SW 1271 (cell line): ENCODE data around the gene GPR42.
"Not testable (repeated sequence)": the region's sequence is repeated elsewhere in the genome, so short reads cannot be mapped to it uniquely, and the experiment has no call there.

Experiments
- DNase-seq, 2 experiments: peaks; one replicate each; lab custom pipeline; 2025; lab: John Stamatoyannopoulos, UW

The GPR42 gene

DNA sequence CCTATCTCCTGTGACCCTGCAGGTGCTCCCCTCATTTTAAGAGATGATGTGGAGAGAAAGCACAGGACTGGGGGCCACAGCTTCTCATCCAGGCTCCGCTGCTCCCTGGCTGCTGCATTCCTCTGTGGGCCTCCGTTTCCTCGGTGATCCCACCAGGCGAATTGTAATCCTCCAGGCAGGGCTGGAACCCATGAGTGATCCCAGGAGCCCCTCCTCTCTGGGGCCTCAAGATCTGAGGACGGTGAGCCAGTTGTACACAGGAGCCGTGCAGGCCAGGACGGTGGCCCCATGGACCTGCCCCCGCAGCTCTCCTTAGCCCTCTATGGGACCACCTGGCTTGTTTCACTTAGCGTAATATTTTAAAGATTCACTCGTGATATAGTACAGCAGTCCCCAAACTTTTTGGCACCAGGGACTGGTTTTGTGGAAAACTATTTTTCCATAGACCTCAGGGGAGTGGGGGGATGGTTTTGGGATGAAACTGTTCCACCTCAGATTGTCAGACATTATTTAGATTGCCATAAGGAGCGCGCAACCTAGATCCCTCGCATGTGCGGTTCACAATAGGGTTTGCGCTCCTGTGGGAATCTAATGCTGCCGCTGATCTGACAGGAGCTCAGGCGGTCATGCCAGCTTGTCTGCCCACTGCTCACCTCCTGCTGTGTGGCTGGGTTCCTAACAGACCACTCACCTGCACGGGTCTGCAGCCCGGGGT, 7.0 kb upstream of the GPR42 start:
- no peak for DNase-seq

DNA sequence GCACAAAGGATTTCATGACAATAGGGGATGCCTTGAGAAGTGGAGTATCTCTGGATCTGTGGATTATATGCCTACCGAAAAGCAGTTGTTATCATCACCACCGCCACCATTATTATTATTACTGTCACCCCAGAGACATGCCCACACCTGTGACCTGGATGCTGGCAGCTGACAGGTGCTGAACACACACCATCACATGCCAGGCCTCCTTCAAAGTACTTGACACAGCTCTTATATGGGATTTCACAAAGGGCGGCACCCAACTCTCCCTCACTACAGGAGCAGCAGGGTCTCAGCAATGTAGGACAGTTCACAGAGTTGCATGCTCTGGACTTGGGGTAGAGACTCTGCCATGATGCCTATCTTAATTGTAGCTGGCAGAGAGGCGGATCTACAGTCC, 5.6 kb upstream of the GPR42 start:
- no peak for DNase-seq

DNA sequence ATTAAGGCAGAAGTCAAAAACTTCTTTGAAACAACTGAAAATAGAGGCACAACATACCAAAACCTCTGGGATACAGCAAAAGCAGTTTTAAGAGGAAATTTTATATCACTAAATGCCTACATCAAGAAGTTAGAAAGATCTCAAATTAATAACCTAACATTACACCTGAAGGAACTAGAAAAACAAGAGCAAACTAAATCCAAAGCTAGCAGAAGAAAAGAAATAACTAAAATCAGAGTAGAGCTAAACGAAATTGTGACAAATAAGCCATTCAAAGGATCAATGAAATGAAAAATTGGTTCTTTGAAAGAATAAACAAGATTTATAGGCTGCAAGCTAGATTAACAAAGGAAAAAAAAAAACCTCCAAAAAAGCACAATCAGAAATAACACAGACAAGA, 2.5 kb upstream of the GPR42 start:
- DNase-seq = no peak

DNA sequence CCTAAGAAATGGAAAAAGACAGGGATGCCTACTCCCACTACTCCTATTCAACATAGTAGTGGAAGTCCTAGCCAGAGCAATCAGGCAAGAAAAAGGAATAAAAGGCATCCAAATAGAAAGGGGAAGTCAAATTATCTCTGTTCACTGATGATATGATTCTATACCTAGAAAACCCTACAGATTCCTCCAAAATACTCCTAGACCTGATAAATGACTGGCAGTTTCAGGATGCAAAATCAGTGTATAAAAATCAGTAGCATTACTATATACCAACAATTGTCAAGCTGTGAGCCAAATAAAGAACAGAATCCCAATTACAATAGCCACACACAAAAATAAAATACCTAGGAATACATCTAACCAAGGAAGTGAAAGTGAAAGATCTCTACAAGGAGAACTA, 1.3 kb upstream of the GPR42 start:
- DNase-seq = no peak

DNA sequence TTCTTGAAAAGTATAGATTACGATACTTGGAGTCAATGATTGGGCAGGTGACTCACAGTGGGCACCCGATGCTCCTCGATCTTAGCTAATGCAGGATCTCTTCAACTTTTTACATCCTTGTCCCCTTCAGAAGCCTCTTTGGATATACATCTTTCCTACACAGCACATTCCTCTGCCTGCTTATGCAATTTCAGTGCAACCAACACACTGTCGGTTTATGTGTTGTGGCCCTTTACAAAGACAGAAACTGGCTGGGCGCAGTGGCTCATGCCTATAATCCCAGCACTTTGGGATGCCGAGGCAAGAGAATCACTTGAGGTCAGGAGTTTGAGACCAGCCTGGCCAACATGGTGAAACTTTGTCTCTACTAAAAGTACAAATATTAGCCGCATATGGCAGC, 2.6 kb downstream of the GPR42 start:
- no peak for DNase-seq

DNA sequence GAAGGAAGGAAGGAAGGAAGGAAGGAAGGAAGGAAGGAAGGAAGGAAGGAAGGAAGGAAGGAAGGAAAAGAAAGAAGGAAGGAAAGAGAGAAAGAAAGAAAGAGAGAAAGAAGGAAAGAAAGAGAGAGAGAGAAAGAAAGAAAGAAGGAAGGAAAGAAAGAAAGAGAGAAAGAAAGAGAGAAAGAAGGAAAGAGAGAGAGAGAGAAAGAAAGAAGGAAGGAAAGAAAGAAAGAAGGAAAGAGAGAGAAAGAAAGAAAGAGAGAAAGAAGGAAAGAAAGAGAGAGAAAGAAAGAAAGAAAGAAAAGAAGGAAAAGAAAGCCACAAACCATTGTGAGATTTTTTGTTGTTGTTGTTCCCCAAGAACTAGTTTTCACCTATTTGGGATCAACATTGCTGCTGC, 3.2 kb downstream of the GPR42 start:
- not testable (repeated sequence) for DNase-seq

DNA sequence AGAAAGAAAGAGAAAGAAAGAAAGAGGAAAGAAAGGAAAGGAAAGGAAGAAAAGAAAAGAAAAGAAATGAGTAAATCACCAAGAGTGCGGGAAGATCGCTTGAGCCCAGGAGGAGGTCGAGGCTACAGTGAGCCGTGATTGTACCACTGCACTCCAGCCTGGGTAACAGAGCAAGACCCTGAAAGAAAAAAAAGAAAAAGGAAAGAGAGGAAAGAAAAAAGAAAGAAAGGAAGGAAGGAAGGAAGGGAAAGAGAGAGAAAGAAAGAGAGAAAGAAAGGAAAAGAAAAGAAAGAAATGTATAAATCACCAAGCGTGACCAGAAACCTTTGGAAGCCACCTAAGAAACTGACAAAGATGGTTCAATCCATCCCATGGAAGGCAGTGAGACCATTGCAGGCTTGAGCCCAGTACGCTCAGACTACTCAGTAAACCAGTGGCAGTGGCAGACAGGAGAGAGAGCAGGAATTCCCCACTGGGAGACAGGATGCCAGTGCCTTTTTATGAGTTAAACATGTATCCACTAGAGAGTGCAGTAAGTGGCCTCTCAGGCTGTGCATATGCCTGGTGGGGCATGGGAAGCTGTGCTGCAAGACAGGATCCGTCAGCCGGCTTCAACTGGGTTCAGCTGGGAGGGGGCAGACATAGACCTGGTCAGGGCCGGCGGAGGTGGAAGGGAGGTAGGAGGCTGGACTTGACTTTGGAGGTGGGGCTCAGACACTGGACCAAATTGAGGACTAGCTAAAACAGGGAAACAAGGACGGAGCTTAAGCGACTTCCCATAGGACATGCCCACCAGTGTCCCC, 4.8 kb downstream of the GPR42 start:
- DNase-seq = no peak

DNA sequence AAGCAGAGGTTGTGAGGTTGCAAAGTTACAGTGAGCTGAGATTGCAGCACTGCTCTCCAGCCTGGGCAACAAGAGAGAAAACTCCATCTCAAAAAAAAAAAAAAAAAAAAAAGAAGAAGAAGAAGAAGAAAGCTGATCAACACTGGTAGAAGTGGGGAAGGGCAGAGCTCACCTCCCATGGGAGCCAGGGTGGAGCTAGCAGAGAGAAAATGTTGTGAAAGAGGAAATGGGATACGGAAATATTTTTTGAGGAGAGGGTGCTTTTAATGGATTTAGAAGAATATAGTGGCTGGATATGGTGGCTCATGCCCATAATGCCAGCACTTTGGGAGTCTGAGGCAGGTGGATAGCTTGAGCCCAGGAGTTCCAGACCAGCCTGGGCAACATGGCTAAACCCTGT, 6.8 kb downstream of the GPR42 start:
- no peak for DNase-seq

DNA sequence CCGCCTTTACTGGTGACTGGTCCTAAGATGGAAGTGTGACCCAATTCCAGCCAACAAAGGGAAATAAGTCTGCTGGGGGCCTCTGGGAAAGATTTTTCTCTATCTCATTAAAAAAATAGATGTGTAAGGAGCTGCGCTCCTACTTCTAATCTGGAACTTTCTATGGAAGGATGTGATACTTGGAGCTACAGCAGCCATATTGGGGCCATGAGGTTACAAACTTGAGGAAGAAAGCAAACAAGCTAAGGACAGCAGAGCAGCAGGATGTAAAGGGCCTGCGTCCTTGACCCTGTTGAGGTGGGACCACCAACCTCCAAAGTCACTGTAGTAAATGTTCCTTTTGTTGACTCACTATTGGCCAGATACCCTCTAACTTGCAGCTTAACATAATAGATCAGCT, 7.5 kb downstream of the GPR42 start:
- no peak for DNase-seq

DNA sequence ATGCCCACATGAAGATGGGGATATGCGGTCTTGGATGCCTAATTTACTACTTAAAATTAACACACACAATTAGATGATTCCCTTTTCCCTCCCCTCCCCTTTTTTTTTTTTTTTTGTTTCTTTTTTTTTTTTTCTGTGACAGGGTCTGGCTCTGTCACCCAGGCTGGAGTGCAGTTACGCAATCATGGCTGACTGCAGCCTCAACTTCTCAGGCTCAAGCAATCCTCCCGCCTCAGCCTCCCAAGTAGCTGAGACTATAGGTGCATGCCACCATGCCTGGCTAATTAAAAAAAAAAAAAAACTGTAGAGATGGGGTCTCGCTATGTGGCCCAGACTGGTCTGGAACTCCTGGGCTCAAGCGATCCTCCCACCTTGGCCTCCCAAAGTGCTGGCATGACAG, 8.7 kb downstream of the GPR42 start:
- not testable (repeated sequence) for DNase-seq

DNA sequence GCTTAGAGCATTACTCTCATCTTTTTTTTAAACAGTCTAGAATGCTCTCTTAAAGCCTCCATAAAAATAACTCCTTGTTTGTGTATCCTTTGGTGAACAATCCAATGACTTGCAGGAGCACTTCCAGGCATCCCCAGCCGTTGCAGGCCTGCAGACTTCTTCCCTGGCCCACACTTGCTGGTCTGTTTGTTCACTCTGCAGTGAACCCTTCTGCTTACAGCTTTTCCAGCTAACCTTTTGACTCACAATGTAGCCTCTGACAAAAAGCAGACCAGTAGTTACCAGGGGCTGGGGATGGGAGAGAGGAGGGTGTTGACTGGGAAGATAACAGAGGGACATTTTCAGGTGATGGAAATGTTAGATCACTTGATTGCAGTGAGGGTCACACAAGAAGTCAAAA, 9.1 kb downstream of the GPR42 start:
- DNase-seq = no peak

DNA sequence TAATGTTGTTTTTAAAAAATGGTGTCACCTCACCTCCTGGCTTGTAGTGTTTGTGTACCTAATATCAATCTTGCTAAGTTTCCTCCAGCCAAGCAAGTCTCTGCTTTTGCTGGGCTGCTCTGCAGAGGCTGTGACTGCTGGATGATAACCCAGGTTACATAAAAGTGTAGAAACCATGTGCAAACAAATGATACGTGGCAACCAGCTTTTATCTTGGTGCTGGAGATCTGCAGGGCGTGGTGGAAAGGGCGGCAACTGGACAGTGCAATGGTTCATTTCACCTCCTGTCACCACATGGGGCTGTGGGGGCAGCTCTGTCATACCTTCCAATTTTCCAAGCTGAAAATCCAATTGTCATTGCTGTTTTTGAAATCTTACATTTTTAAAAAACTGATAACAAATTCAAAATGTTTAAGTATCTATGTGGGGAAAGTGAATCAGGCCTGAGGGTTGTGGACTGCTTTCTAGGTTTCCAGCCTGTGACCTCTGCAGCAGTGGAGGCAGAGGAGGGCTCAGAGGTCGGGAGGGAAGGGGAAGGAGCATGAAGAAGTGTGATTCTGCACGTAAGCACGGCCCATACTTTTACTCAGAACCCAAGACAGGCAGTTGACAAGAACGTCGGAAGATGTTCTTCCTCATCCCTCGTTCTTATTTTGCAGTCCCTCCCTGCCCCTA, 9.7 kb downstream of the GPR42 start:
- no peak for DNase-seq

DNA sequence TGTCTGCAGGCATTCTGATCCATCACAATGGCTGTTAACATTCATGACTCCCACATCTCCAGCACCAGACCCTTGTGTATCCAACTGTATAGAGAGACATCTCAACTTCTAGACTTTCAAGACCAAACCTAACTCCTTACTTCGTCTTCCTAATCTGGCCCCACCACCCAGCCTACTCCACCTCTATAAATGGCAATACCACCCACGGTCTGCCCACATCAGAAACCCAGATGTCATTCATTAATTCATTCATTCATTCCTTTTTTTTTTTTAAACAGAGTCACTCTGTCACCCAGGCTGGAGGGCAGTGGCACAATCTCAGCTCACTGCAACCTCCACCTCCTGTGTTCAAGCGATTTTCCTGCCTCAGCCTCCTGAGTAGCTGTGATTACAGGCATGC, 10.4 kb downstream of the GPR42 start:
- no peak for DNase-seq

DNA sequence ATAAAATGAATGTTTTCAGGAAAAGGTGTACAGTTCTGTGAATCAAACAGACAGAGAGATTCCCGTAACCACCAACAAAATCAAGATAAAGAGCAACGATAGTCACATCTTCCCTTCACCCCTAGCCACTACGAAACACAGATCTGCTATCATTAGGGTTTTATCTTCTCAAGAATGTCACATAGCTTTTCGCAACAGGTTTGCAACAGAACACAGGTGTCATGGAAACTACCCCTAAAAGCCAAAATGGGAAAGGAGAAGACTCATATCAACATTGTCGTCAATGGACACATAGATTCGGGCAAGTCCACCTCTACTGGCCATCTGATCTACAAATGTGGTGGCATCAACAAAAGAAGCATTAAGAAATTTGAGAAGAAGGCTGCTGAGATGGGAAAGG, 11.1 kb downstream of the GPR42 start:
- DNase-seq = no peak

DNA sequence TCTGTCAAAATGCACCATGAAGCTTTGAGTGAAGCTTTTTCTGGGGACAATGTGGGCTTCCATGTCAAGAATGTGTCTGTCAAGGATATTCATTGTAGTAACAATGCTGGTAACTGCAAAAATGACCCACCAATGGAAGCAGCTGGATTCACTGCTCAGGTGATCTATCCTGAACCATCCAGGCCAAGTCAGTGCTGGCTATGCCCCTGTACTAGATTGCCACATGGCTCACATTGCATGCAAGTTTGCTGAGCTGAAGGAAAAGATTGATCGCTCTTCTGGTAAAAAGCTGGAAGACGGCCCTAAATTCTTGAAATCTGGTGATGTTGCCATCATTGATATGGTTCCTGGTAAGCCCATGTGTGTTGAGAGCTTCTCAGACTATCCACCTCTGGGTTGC, 12.7 kb downstream of the GPR42 start:
- DNase-seq = no peak

DNA sequence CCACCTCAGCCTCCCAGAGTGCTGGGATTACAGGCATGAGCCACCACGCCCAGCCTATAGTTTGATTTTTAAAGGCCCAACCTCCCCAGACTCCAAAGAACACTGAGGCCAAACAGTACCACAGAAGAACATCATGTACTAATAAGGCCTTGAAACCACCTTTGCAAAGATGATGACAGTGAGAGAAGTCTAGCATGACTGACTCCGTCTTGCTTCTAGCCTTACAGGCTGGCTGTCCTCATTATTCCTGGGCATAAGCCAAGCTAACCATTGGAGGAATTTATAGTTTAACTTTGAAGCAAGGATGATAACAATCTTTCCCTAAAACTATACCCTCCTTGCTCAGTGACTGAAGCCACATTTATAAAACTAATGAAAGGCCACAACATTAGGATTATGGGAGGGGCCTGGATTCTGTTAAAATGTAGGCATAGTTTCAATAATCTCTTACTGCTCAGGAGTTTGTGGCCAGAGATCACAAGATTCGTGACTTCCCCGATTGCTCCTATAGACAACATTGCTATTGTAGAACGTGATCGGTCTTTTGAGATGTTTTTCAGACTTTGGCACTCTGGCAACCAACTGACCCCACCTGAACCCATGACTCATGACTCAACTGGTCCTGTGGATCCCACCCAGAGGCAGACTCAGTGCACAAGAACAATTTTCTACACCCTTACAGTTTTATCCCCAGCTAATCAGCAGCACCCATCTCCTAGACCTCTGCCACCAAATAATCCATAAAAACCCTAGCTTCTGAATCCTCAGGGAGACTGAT, 17.6 kb downstream of the GPR42 start:
- DNase-seq = no peak

DNA sequence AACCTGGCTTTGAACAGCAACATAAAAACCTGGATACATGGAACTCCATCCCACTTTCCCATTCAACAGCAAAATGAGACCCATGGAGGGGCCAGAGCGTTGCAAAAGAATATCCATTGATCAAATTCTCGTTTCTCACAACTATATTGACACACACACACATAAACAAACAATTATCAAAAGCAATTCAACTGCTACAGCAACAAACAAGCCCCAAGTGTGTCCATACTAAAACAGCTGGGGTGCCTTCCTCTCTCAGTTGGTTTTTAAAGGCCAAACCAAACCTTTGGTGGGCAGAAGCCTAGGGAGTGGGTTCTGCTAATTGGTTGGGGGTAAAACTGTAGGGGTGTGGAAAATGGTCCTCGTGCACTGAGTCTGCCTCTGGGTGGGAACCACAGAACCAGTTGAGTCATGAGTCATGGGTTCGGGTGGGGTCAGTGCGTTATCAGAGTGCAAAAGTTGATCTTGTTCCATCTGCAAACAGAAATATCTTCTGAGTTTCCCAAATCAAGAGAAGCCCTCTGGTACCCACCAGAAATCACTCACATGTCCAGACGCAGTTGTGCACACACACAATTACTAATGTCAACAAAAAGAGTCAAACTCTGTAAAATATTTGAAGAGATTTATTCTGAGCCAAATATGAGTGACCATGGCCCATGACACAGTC, 18.5 kb downstream of the GPR42 start:
- no peak for DNase-seq

DNA sequence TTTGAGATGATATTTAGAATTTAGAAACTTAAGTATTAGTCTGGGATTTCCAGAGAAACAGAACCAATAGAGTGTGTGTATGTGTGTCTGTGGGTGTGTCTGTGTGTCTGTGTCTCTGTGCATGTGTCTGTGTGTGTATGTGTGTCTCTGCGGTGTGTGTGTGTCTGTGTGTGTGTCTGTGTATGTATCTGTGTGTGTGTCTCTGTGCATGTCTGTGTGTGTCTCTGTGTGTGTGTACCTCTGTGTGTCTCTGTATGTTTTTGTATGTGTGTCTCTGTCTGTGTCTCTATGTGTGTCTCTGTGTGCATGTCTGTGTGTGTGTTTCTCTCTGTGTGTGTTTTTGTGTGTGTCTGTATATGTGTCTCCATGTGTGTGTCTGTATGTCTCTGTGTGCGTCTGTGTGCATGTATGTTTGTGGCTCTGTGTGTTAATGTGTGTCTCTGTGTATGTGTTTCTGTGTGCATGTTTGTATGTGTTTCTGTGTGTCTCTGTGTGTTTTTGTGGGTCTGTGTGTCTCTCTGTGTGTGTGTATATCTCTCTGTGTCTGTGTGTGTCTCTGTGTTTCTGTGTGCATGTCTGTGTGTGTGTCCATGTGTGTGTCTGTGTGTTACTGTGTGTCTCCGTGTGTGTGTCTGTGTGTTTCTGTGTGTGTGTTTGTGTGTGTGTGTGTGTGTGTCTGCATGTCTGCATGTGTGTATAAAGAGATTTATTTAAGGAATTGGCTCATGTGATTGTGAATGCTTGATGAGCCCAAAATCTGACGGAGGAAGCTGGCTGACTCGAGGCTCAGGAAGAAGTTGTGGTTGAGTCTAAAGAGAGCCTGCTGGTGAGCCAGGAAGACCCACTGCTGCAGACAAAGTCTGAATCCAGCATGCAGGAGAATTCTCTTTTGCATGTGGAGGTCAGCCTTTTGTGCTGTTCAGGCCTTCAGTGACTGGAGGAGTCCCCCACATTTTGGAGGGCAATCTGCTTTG, 22.2 kb downstream of the GPR42 start:
- DNase-seq = no peak

DNA sequence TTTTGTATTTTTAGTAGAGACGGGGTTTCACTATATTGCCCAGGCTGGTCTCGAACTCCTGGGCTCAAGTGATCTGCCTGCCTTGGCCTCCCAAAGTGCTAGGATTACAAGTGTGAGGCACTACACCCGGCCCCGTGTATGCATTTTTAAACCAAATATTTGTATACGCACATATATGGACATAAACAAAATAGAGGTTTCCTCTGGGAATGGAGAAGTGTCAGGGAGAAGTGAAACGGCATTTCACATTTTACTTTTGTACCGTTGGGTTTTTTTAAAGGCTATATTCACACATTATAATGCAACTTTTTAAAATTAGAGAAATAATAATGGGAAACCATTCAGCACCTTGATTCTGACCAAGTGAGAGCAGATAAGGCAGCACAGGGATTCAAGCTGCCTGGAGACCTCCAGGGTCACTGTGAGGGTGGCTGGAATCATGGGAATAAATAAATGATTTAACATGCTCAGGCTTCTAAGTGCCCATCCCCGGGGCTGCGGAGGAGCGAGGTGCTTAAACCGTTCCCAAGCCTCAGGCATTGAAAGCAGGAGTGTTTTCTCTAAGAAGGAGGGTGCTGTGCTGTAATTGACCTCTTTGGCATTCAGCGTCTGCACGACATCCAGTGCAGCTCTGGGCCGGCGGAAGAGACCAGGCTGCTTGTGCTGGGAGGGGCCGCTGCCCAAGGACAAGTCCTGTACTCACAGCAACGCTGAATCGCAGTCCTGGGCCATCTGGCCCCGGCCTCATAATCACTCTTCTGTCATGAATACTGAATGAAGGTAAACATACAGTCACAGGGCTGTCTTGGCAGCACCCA, 24.7 kb downstream of the GPR42 start:
- DNase-seq = no peak
